Dendritic cell treated with granulocyte-macrophage colony-stimulating factor and Interleukin-4, amounts not matched to agents 40 ng/mL and 50 ng/mL, for 4 days (primary cell): Measurements from ENCODE around the gene UGT1A6.
"Not testable (repeated sequence)": the region's sequence is repeated elsewhere in the genome, so short reads cannot be mapped to it uniquely, and the experiment has no call there.

Experiments used
- H3K27ac Mint-ChIP-seq: one replicate; pipeline ENCODE4 v1.8.0; 2022; ENCODE audit warnings: mild to moderate bottlenecking, mixed read lengths
- H3K27me3 Mint-ChIP-seq: one replicate; pipeline ENCODE4 v1.8.0; 2022; ENCODE audit warnings: mild to moderate bottlenecking, mixed read lengths
- H3K36me3 Mint-ChIP-seq: one replicate; pipeline ENCODE4 v1.8.0; 2022; ENCODE audit warnings: low read depth, mixed read lengths
- H3K4me1 Mint-ChIP-seq: one replicate; pipeline ENCODE4 v1.8.0; 2022; ENCODE audit warnings: low read depth, mixed read lengths
- H3K4me3 Mint-ChIP-seq: one replicate; pipeline ENCODE4 v1.8.0; 2022; ENCODE audit warnings: mild to moderate bottlenecking, moderate library complexity, mixed read lengths
- H3K9me3 Mint-ChIP-seq: one replicate; pipeline ENCODE4 v1.8.0; 2022; ENCODE audit warnings: mixed read lengths
- intact Hi-C: fragments of 100-400 bp; cut with micrococcal nuclease; formaldehyde crosslinking; loops from one replicate; pipeline ENCODE4 v1.15.0; 2022

Gene UGT1A6

DNA sequence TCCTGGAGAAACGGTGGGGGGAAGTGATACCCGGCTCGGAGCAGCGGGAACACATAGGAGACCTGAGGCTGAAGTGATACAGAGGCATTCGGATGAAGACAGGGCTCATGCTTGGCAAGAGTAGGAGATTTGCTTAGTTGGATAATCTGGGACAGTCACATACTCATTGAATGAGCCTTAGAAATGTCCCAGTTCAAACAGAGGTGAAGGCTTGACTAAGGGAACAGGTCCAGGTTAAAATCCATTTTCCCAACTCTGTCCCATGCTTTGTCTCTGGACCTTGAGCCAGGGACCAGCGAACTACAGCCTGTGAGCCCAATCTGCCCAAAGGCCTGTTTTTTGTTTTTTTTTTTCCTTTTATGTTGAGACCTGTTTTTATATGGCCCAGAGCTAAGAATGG lies 1.3 kb downstream of the UGT1A6 start:
- no peaks in the 10 kb centered on the region for H3K36me3 Mint-ChIP-seq

DNA sequence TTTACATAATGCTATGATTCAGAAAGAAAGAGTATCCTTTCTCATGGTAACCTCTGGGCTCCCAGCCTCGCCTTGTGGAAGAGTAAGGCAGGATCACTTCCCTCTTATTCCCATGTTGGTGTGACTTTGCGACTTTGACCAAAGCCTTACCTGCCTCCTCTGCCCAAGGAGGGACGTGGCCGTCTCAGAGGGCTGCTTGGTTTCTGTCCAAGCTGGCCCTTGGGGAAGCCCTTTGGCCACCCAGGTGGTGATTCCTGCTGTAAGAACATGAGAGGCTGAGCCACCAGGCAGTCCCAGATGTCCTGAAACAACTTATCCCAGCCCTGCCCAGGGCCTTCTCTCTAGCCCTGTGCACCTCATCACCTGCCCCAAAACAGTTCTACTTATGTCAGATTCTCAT lies 6.0 kb downstream of the UGT1A6 start:
- Mint-ChIP-seq H3K27me3 (peaks cover 1% of the 10 kb centered on the region), H3K9me3 (no peaks in the 10 kb centered on the region), H3K4me1 (no peaks in the 10 kb centered on the region), H3K27ac (no peak overlapping the region), H3K36me3 (no peaks in the 10 kb centered on the region), H3K4me3 (no peak overlapping the region)
- intact Hi-C loops = no loop called here

More for the DNA sequence above, 1.3 kb downstream of the UGT1A6 start:
- Mint-ChIP-seq H3K4me3 (no peak overlapping the region), H3K9me3 (no peaks in the 10 kb centered on the region), H3K27ac (no peak overlapping the region), H3K4me1 (no peaks in the 10 kb centered on the region), H3K27me3 (peaks cover 1% of the 10 kb centered on the region)
- intact Hi-C loops = no loop called here

DNA sequence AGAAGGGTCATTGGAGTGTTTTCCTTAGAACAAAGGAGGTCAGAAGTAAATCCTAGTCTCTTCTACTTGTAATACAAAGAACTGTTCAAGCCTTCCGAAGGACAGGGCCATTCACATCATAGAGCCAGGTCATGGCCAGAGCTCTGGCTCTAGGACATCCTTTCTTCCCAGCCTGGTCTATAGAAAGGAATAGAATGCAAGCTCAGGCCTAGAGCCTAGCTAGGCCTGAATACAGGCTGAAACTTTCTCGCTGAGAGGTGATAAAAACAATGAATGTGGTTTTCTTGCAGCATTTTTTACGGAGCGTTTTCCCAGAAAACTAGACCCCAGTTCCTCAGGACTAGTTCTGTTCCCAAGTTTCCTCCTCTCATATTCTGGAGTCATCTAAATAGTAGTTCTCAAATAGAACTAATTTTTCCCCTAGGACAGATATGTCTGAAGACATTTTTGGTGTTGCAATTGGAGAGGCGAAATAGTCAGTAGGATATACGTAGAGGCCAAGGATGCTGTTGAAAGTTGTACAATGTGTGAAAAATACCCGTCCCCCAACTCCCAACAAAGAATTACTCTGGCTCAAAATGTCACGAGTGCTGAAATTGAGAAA lies 6.8 kb downstream of the UGT1A6 start:
- Mint-ChIP-seq H3K27me3 (peaks cover 1% of the 10 kb centered on the region), H3K9me3 (no peaks in the 10 kb centered on the region), H3K4me1 (no peaks in the 10 kb centered on the region), H3K4me3 (no peak overlapping the region), H3K36me3 (no peaks in the 10 kb centered on the region), H3K27ac (no peak overlapping the region)
- intact Hi-C loops = no loop called here

DNA sequence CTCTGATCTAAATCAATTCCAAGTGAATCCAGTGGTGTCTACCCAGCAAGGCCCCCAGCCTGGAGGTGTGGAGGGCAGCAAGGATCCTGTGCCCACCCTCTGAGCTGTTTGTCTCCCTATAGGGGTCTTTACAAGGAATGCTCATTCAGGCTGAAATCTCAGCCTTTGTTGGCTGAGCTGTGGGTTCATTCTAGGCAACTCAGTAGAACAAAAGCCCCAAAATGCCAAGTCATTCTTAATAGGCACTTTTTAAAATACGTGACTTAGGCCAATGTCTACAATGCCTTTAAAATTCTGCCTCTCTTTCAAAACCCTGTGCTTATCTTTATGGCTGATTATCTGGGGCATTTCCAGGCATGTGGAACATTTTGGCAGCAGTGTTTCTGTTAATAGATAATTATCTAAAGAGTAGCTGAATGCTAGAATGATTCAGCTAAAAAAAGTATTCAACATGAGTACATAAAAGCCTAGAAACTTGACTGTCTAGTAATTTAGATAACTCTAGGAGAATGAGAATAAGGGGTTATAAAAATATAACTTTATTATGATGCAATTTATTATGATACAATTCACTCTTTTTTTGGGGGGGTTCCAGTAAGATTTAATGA lies 7.4 kb downstream of the UGT1A6 start:
- intact Hi-C loops = no loop called here
- Mint-ChIP-seq H3K36me3 (no peaks in the 10 kb centered on the region), H3K9me3 (no peaks in the 10 kb centered on the region)

DNA sequence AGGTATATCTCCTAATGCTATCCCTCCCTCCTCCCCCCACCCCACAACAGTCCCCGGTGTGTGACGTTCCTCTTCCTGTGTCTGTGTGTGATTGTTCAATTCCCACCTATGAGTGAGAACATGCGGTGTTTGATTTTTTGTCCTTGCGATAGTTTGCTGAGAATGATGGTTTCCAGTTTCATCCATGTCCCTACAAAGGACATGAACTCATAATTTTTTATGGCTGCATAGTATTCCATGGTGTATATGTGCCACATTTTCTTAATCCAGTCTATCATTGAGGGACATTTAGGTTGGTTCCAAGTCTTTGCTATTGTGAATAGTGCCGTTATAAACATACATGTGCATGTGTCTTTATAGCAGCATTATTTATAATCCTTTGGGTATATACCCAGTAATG lies 8.2 kb downstream of the UGT1A6 start:
- intact Hi-C loops, H3K36me3 Mint-ChIP-seq, H3K9me3 Mint-ChIP-seq: not testable (repeated sequence)

More for the DNA sequence above, 7.4 kb downstream of the UGT1A6 start:
- H3K27ac Mint-ChIP-seq = no peak overlapping the region
- H3K4me3 Mint-ChIP-seq = no peak overlapping the region
- H3K27me3 Mint-ChIP-seq = peaks cover 1% of the 10 kb centered on the region
- no peaks in the 10 kb centered on the region for H3K4me1 Mint-ChIP-seq

DNA sequence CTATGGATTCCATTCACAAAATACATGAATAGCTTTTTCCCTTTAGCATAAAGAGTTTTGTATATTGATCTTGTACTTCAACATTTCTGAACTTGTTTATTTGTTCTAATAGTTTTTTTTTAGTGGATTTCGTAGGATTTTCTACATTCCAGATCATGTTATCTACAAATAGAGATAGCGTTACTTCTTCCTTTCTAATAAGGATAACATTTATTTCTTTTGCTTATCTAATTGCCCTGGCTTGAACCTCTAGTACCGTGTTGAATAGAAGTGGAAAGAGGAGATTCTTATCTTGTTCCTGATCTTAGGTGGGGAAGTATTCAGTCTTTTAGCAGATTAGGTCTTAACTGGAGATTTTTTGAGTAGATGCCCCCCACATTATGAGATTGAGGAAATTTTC lies 9.5 kb downstream of the UGT1A6 start:
- Mint-ChIP-seq H3K36me3 (no peaks in the 10 kb centered on the region), H3K4me3 (no peak overlapping the region), H3K4me1 (no peaks in the 10 kb centered on the region), H3K9me3 (no peaks in the 10 kb centered on the region), H3K27me3 (peaks cover 4% of the 10 kb centered on the region), H3K27ac (no peak overlapping the region)
- intact Hi-C loops = no loop called here

More for the DNA sequence above, 8.2 kb downstream of the UGT1A6 start:
- H3K4me1 Mint-ChIP-seq, H3K4me3 Mint-ChIP-seq, H3K27ac Mint-ChIP-seq, H3K27me3 Mint-ChIP-seq: not testable (repeated sequence)

DNA sequence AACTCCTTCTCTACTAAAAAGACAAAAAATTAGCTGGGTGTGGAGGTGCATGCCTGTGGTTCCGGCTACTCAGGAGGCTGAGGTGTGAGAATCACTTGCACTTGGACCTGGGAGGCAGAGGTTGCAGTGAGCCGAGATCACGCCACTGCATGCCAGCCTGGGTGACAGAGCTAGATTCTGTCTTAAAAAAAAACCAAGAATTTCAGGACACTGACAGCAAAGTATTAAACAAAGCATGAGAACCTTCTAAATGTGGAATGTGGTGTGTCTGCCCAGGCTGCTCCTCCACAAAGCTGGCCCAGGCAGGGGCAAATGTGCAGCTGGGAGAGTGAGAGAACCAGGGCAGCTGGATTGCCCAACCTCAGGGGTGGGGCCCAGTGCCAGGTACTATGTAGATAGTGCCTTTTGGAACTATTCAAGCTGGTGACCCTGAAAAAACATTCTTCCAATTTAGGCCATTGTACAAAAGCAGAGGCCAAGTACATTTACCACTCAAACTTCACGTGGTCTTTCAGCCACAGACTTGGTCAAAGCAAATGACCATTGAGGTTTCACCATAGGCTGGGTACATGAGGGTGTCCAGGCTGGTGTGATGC lies 13.3 kb downstream of the UGT1A6 start:
- Mint-ChIP-seq H3K27ac (no peak overlapping the region), H3K4me1 (no peaks in the 10 kb centered on the region), H3K36me3 (no peaks in the 10 kb centered on the region), H3K4me3 (no peak overlapping the region), H3K9me3 (no peaks in the 10 kb centered on the region), H3K27me3 (peaks cover 5% of the 10 kb centered on the region)
- intact Hi-C loops = no loop called here

DNA sequence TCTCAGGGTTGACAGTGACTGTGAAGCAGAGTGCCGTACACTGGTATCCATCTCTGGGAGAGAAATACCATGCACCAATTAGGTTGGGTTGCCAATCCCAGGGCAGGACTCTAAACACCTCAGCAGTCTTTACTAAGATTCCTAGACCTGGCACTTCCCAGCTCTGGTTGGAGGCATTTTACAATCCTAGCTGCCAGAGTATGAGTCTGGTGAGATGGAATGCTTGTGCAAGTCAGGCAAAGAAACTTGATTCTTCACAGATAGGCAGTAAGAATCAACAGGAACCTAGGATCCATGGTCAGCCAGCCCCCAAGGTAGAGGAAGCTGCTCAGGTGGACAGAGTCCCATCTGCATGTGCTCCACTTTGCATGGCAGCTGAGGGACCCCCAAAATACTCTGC lies 14.0 kb downstream of the UGT1A6 start:
- Mint-ChIP-seq H3K36me3 (no peaks in the 10 kb centered on the region), H3K4me1 (no peaks in the 10 kb centered on the region), H3K9me3 (no peaks in the 10 kb centered on the region), H3K27me3 (peaks cover 5% of the 10 kb centered on the region), H3K4me3 (no peak overlapping the region), H3K27ac (no peak overlapping the region)
- intact Hi-C loops = no loop called here

DNA sequence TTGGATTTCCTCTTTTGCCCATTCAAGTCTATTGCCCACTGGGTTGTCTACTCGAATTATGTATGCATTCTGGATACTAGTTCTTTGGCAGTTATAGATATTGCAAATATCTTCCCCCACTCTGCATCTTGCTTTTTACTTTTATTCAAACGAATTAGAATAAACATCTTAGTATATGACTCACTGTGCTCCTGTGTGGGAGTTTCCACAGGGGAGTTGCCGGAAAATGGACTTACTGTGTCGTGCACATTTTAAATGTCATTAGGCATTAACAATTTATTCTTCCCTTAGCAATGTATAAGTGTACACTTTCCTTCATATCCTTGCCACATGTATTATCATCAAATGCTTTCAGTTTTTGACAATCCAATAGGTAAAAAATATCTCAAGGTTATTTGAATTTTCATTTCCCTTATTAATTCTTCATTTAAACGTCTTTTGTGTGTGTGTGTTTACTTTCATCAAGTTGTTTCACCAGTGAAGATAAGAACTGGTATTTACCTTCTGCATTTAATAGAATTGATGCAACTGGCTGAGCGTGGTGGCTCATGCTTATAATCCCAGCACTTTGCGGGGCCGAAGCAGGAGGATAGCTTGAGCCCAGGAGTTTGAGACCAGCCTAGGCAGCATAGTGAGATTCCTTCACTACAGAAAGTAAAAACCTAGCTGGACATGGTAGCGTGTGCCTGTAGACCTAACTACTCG lies 15.4 kb downstream of the UGT1A6 start:
- Mint-ChIP-seq H3K27ac (no peak overlapping the region), H3K36me3 (no peaks in the 10 kb centered on the region), H3K4me1 (no peaks in the 10 kb centered on the region), H3K9me3 (no peaks in the 10 kb centered on the region), H3K4me3 (no peak overlapping the region), H3K27me3 (peaks cover 5% of the 10 kb centered on the region)
- intact Hi-C loops = no loop called here

DNA sequence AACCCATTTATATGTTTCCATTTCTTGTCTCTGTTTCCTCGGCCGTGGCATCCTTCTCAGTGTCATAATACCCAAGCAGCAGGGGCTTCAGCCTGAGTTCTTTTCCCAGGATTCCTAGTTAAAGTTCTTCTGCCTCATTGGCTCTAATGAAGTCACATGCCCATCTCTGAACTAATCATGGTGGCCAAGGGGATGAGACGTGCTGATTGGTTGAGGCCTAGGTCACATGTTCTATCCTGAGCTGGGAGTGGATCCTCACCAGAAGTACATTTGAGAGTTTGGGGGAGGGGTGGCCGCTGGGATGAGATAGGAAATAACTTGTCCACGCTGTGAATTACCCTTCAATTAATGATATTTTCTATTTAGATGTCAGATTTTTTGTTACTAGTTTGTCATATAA lies 16.3 kb downstream of the UGT1A6 start:
- Mint-ChIP-seq H3K4me3 (no peak overlapping the region), H3K4me1 (no peaks in the 10 kb centered on the region), H3K27me3 (peaks cover 5% of the 10 kb centered on the region), H3K9me3 (no peaks in the 10 kb centered on the region), H3K36me3 (no peaks in the 10 kb centered on the region), H3K27ac (no peak overlapping the region)
- intact Hi-C loops = no loop called here

DNA sequence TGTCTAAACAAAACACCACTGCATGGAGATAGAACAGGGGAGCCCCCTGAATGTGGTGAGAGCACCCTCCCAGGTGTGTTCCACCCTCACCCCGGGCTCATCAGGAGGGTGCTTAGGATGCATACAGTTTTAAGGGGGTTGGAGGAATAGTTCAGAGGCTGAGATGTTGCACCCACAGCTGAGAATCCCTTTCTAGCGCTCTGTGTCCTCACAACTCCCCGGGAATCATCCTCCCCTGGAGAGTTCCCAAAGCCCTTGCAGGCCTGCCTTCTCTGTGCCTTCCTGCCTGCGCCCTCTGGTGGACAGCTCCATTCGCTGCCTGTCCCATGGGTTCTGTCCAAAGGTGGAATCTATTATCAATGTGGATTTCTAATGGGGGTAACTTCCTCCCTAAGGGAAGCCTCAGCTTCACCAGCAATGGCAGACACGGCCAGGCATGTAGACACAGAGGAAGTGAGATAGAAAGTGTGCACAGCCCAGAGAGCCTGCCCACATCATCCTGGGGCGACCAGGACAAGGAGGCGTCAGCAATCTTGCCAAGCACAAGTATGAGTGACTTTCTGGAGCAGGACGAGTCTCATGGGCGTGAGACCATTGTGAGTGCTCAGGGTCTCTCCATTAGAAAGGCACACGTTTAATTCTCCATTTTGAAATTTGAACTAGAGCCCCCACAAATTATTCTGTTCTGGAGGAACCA lies 18.8 kb downstream of the UGT1A6 start:
- Mint-ChIP-seq H3K27me3 (peaks cover 5% of the 10 kb centered on the region), H3K4me1 (no peaks in the 10 kb centered on the region), H3K36me3 (no peaks in the 10 kb centered on the region), H3K27ac (no peak overlapping the region), H3K9me3 (no peaks in the 10 kb centered on the region), H3K4me3 (no peak overlapping the region)
- intact Hi-C loops = no loop called here

DNA sequence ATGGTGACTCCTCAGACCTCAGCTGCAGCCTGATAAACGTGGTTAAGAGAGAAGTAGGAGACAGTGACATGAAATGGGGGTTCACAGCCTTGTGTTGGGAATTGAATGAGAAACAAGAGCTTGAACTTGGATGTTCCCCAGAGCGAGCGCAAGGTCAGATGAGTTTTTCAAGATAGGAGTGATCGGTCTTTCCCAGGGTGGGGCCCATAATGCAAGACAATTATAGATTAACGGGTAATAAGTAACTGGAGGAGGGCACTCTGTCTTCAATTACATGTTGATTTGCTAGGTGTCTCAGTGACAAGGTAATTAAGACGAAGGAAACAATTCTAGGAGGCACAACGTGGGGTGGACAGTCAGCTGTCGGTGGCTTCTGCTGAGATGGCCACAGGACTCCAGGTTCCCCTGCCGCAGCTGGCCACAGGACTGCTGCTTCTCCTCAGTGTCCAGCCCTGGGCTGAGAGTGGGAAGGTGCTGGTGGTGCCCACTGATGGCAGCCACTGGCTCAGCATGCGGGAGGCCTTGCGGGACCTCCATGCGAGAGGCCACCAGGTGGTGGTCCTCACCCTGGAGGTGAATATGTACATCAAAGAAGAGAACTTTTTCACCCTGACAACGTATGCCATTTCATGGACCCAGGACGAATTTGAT lies 20.0 kb downstream of the UGT1A6 start, which contains the start of gene UGT1A5:
TSS of gene UGT1A5 (plus strand) at position 297 of the 651 bp plus-strand sequence. CDS start at position 382, 85 bp downstream.
- H3K27ac Mint-ChIP-seq = no peak within 1 kb of the TSS

DNA sequence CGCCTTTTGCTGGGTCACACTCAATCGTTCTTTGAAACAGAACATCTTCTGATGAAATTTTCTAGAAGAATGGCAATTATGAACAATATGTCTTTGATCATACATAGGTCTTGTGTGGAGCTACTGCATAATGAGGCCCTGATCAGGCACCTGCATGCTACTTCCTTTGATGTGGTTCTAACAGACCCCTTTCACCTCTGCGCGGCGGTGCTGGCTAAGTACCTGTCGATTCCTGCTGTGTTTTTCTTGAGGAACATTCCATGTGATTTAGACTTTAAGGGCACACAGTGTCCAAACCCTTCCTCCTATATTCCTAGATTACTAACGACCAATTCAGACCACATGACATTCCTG lies 20.5 kb downstream of the UGT1A6 start:
- no peaks in the 10 kb centered on the region for H3K4me1 Mint-ChIP-seq
- H3K36me3 Mint-ChIP-seq = no peaks in the 10 kb centered on the region
- no peak overlapping the region for H3K27ac Mint-ChIP-seq
- no peaks in the 10 kb centered on the region for H3K9me3 Mint-ChIP-seq
- H3K27me3 Mint-ChIP-seq = peaks cover 4% of the 10 kb centered on the region
- intact Hi-C loops = no loop called here
- H3K4me3 Mint-ChIP-seq = no peak overlapping the region

More for the DNA sequence above, 20.0 kb downstream of the UGT1A6 start, which contains the start of gene UGT1A5:
- Mint-ChIP-seq H3K36me3 (no peaks in the 10 kb centered on the region), H3K4me1 (no peaks in the 10 kb centered on the region), H3K4me3 (no peak within 1 kb of the TSS), H3K27me3 (peaks cover 4% of the 10 kb centered on the region), H3K9me3 (no peaks in the 10 kb centered on the region)
- intact Hi-C loops = no loop called here
